NCI-H1417 treated with DMSO at 0.1 percent for 48 hours (cell line): Measurements from ENCODE around the gene UPB1.
"Not testable (repeated sequence)": the region's sequence is repeated elsewhere in the genome, so short reads cannot be mapped to it uniquely, and the experiment has no call there.

Experiments used
- DNase-seq: peaks from one replicate; lab custom pipeline; 2025; lab: John Stamatoyannopoulos, UW

The UPB1 gene

GRCh38 chr22:24481641-24482040 is 13.5 kb upstream of the UPB1 start:
- no peak for DNase-seq

DNA sequence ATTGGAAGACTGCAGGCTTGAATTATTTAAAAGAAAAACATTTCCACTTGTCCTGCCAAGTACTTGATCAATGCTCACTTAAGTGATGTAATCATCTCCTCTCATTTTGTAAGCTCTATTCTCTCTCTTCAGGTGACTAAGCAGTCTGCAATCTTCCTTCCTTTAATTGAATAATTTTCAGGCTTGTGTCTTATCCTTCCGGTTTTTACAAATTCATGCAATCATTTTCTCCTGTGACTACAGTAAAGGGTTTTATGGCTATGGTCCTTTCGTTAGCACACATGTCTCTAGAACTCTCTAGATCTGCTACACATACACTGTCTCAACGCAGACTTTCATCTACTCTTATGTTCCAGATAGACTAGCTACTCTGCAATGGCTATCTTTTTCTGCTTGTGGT is 12.6 kb upstream of the UPB1 start:
- no peak for DNase-seq

GRCh38 chr22:24482998-24483397 is 12.1 kb upstream of the UPB1 start:
- DNase-seq, result no peak

GRCh38 chr22:24483976-24484545 is 11.1 kb upstream of the UPB1 start:
- no peak for DNase-seq

DNA sequence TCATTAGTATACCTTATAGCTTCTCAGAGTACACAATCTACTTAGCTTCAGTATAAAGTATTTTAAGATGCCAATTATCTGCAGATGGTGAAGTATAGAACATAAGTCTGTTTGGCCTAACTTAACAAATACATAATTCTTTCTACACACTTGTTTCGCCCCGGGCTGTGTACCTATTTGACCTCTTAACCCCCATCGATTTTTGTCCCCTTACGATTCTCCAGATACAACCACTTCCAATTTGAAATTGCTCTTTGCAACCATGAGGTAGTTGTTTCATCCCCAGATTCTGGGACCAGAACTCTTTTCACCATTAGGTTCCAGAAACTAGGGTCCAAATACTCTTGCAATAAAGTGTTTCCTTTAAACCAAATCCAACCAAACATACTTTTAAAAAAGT is 10.0 kb upstream of the UPB1 start:
- DNase-seq, result no peak

DNA sequence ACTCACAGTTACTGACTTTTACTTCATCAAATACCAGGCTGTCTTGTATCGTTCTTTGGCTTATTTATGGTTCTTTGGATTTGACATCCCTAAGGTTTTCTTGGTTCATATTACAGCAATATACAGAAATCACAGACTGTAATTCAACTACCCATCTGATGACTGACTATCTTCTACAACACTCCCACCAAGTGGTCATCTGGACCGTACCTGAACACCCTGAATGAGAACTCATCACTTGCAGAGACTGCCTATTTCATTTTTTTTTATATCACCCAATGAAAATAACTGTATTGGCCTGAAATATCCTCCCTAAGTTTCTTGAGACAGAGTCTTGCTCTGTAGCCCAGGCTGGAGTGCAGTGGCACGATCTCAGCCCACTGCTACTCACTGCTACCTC is 9.5 kb upstream of the UPB1 start:
- DNase-seq, result no peak

- no peak for DNase-seq
Observed at GRCh38 chr22:24486501-24486921, 8.6 kb upstream of the UPB1 start.

- DNase-seq, result no peak
Observed at GRCh38 chr22:24489011-24489410, 6.1 kb upstream of the UPB1 start.

- DNase-seq, result not testable (repeated sequence)
Observed at GRCh38 chr22:24489434-24489833, 5.7 kb upstream of the UPB1 start.

DNA sequence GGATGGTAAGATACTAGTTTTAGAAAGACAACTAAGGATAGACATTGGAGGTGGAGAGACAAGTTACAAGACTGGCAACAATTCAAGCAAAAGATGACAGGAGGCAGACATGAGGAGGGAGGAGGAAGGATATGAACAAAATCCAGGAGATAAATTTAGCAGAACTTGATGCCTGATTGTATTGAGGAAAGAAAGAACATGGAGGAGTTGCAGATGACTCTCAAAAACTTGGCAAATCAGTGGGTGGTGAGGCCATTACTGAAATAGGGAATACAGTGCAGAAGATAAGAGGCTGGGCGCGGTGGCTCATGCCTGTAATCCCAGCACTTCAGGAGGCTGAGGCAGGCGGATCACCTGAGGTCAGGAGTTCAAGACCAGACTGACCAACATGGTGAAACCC is 2.7 kb upstream of the UPB1 start:
- DNase-seq, result no peak

- DNase-seq, result no peak
Observed at GRCh38 chr22:24494167-24494527, 985 bp upstream of the UPB1 start.

DNA sequence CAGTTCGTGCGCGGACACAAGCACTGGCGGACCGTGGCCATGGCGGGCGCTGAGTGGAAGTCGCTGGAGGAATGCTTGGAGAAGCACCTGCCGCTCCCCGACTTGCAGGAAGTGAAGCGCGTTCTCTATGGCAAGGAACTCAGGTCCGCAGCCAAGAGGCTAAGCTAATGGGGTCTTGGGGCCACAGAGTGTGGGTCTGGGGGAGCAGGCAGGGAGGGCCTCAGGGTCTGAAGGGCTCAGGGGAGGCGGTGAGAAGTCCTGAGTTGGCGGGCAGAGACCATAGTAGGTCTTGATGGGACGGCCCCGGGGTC is 188 bp downstream of the UPB1 start:
- no peak for DNase-seq

DNA sequence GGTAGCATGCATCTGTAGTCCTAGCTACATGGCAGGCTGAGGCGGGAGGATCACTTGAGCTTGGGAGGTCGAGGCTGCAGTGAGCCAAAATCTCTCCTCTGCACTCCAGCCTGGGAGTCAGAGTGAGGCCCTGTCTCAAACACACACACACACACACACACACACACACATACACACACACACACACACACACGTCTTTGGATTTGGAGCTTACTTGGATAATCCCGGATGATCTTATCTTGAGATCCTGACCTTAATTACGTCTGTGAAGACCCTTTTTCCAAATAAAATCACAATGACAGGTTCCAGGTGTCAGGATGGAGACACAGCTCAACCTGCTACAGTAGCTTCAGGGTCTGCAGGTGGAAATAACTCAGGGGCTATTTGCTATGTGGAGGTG is 1.1 kb downstream of the UPB1 start:
- no peak for DNase-seq

- no peak for DNase-seq
Observed at GRCh38 chr22:24496661-24497060, 1.5 kb downstream of the UPB1 start.

DNA sequence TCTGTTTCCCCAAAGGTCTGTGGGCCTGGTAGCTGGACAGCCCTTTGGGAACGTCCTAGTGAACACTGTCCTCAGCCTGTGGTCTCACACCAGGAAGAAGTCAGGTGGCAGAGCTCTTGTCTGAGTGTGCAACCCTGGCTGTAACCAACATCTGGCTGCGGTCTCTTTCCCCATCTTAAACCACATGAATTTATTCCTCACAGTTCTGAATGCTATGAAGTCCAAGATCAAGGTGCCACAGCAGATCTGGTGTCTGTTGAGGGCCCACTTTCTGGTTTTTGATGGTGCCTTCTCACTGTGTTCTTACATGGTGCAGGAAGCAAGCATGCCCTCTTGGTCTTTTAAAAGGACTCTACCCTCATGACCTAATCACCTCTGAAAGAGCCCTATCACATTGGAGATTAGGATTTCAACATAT is 2.7 kb downstream of the UPB1 start:
- DNase-seq, result no peak

DNA sequence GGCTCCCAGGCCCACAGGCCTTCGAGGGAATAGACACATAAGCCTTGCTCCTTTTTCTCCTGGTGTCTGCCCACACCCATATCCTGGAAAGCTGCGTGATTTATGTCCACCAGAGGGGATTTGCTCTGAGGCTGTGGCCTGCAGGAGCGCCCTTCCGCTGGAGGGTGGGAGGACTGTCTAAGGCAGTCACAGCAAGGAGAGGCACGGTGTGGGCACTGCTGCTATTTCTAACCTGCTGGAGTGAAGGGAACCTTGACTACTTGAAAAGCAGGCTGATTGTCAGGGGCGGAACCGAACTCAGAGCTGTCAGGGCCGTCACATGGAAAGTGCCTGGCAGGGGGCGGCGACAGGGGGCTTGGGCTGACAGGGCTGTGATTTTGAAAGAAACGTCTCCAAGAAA is 3.7 kb downstream of the UPB1 start:
- DNase-seq, result no peak

DNA sequence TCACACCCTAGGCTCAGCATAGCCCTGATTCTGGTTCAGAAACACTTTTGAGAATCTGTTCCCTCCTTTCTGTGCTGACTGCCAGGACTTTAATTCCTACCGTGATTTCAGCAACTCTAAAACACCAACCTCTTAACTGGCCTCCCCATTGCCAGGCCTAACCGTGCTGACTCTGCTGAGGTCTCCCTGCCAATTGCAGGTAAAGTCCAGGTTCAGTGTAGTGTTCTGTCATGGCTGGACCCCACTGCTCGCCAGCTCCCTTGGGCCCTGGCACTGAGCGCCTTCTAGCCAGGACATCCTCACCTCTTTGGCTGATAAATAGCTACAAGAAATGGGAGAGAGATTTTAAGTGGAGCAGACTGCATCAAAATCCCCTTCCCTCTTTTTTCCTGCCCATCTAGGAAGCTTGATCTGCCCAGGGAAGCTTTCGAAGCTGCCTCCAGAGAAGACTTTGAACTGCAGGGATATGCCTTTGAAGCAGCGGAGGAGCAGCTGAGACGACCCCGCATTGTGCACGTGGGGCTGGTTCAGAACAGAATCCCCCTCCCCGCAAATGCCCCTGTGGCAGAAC is 4.7 kb downstream of the UPB1 start:
- no peak for DNase-seq

DNA sequence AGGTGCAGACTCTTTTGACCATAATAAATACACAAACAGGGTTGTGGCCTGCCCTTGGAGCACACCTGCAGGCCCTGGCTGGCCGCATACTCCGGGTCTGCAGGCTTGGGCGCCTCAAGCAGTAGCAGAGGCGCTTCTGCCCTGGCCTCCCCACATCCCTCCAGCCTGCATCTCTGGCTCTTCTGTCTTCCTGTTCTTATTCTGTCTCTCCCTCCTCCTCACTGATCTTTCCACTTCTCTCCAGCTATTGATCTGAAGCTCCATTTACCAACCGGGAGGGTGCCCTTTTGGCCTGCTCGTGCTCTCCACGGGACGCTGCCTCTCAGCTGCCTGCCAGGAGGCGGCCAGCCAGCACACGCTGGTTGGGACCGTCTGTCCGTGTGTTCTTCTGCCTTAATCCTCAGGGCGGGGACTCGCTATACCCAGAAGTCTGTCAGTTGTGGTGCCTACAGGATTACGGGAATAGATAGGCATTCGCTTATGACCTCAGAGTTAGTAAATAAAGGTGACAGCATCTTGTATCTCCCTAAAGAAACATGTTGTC is 5.2 kb downstream of the UPB1 start:
- no peak for DNase-seq

GRCh38 chr22:24501301-24502005 is 6.3 kb downstream of the UPB1 start:
- DNase-seq, result no peak

GRCh38 chr22:24502034-24502433 is 6.9 kb downstream of the UPB1 start:
- no peak for DNase-seq

DNA sequence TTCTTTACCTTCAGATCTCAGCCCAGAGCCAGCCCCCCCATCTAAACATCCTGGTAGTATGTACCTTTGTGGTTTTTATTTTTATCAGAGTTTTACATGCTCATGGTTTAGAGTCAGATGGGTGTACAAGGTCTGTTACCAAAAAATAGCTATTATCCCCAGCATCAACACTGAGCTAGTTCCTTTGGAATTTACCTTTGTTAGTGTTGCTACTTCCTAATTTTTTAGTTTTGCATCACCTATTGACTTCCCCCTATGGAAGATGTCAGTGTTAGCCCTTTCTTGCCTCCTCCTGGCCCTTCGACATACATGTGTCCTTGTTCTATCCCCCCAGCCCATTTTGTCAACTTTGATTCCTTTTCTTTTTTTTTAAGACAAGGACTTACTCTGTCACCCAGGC is 7.4 kb downstream of the UPB1 start:
- no peak for DNase-seq

- DNase-seq, result no peak
Observed at GRCh38 chr22:24503137-24503842, 8.2 kb downstream of the UPB1 start.

DNA sequence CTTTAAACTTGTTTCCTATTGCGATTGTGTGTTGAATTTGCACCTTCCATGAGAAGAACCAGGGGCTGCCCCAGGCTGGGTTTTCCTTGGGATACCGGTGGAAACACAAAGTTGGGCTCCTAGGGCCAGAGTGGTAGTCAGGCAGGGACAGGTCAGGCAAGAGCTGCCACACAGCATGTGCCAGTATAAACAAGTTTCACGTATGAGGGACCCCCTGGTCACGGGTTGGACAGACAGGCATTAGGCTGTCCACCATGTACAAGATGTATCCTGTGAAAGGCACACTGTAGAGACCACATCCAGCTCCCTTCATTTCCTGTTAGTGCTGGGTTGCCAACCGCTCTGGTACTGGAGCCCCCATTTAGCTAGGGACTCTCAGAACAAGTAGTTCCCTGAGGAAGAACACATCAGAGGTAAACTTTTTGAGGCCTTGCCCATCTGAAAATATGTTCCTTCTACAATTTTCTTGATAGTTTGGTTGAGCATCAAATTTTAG is 8.8 kb downstream of the UPB1 start:
- no peak for DNase-seq
